ENCODE results near the gene TBC1D2B.
"Not testable (repeated sequence)": the region's sequence is repeated elsewhere in the genome, so short reads cannot be mapped to it uniquely, and the experiment has no call there.

GRCh38 chr15:77970813-77971360, 106.6 kb downstream of the TBC1D2B start:
- not testable (repeated sequence) for TF ChIP-seq CTCF (IDR thresholded peaks at IDR 0.05; ENCODE audit: insufficient read depth, low read length, poor library complexity, severe bottlenecking); EZH2phosphoT487 (conservative IDR thresholded peaks at IDR 0.05; ENCODE audit: low read length)

All from SU-DHL-6 (cell line).